Prostate gland (tissue), 2 donors: ENCODE measurements around the gene LARGE2. TPM values are rescaled to one million over a fixed set of nuclear protein-coding genes. Genes with fewer than 3 reads are reported as not detected.

Experiments used
- DNase-seq: peaks from one replicate; pipeline ENCODE4 v3.0.0-alpha.2; 2019; ENCODE audit warnings: low spot score
- H3K27ac ChIP-seq, 2 donors: fragments of 200-600 bp; sonication (generic); 2 replicates each; pipeline ENCODE4 v1.5.1; 2017 to 2019
- H3K27me3 ChIP-seq: fragments of 200-600 bp; sonication (generic); replicated peaks from 2 replicates; pipeline ENCODE4 v1.5.1; 2019; ENCODE audit not compliant: insufficient read depth
- H3K36me3 ChIP-seq, 2 donors: fragments of 200-600 bp; sonication (generic); 1 replicate in 1 of 2; 2 replicates in 1 of 2; pipeline versions ENCODE4 v1.5.1 to v1.8.1; 2017 to 2019
- H3K4me1 ChIP-seq: fragments of 200-600 bp; sonication (generic); replicated peaks from 2 replicates; pipeline ENCODE4 v1.5.1; 2019
- H3K4me3 ChIP-seq, 2 donors: fragments of 200-600 bp; sonication (generic); 2 replicates each; pipeline ENCODE4 v1.5.1; 2017 to 2019
- H3K9me3 ChIP-seq: fragments of 200-600 bp; sonication (generic); 2 replicates; pipeline ENCODE4 v1.5.1; 2017
- CTCF ChIP-seq, 4 experiments: fragments of 200-600 bp in 2 of 4; fragments of 450-650 bp in 2 of 4; sonication (generic) in 2 of 4; IDR thresholded peaks; 1 replicate in 3 of 4; 2 replicates in 1 of 4; pipeline ENCODE4 v1.5.1; 2016 to 2019; ENCODE audit warnings: antibody characterized with exemption in 4 of 4, mild to moderate bottlenecking in 2 of 4, moderate library complexity in 2 of 4
- POLR2A ChIP-seq: fragments of 450-650 bp; IDR thresholded peaks from one replicate; pipeline ENCODE4 v1.6.1; 2016; ENCODE audit warnings: antibody characterized with exemption, mild to moderate bottlenecking
- POLR2AphosphoS5 ChIP-seq: sonication (generic); formaldehyde crosslinking; IDR thresholded peaks from one replicate; pipeline ENCODE4 v1.6.1; 2017; ENCODE audit warnings: antibody characterized with exemption
- WGBS: methylation state at CpG from one replicate; pipeline ENCODE4 v1.1.5; 2018; 5-methylcytosine and 5-hydroxymethylcytosine counted together
- intact Hi-C: fragments of 100-400 bp; cut with DNase I; formaldehyde crosslinking; loops from one replicate; pipeline ENCODE4 v1.14.2; 2022
- total RNA-seq, 2 donors: library from RNA; depleted of rRNA; stranded (reverse); fragments of >200 nt; gene quantifications; one replicate each; pipeline ENCODE4 v1.1.0, GENCODE V29; 2016

LARGE2 gene
- total RNA-seq, 2 donors from 2014 or later = 20.2 to 33.6 TPM

DNA sequence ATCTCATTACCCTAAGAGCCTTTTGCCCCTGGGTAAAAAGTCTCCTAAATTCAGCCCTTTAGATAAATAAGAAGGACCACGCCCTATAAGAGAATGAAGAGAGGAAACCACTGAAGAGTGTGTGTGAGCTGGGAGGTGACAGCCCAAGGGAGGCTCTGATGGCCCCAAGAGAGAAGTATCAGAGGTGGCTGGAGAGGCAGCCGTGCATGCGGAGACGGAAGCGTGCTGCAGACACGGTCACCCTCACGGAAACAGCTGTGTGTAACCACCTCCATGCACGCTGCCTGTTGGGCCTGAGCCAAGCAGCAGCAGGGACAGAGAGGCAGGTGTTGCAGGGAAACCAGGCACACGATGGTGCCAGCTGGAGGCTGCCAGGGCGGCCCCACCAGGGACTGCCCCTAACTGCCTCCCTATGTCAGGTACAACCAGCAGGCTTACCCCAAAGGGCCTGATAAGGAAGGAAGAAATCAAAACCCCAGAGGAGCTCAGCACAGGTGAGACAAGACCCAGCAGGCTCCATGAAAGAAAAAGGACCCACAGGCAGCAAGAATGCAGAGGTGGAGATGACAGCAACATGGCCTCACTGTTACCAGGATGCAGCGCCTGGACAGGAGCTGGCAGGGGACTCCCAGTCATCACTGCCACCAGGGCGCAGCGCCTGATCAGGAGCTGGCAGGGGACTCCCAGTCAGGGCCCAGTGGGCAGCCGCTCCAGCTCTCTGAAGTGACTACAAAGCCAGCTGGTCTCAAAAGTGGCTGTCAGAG, 7.8 kb downstream of the LARGE2 start:
- no peak for DNase-seq
- H3K4me1 ChIP-seq = peaks cover 16% of the 10 kb centered on the region
- 39% methylated on average over 14 of the region's 14 CpGs for WGBS
- H3K27me3 ChIP-seq = no peaks in the 10 kb centered on the region
- no peaks in the 10 kb centered on the region for H3K36me3 ChIP-seq
- H3K9me3 ChIP-seq = no peaks in the 10 kb centered on the region
- peak overlapping the region; percentile 64 to 79 for H3K27ac ChIP-seq
- intact Hi-C loops = no loop called here
- TF ChIP-seq CTCF (IDR thresholded peaks at IDR 0.05) (no peak), POLR2A (no peak), POLR2AphosphoS5 (no peak)
- no peak overlapping the region for H3K4me3 ChIP-seq

GRCh38 chr11:45930951-45931570, 8.6 kb downstream of the LARGE2 start:
- peak; percentile 86 for DNase-seq
- Histone ChIP-seq H3K27me3 (no peaks in the 10 kb centered on the region), H3K36me3 (no peaks in the 10 kb centered on the region), H3K27ac (peak overlapping the region; percentile 64 to 79), H3K4me3 (peak overlapping the region in 1 of 2 donors; percentile 7), H3K4me1 (peaks cover 16% of the 10 kb centered on the region), H3K9me3 (no peaks in the 10 kb centered on the region)
- intact Hi-C loops = no loop called here
- WGBS = 55% methylated on average over 8 of the region's 8 CpGs
- TF ChIP-seq CTCF (IDR thresholded peaks at IDR 0.05) (no peak), POLR2AphosphoS5 (peak; percentile 75), POLR2A (no peak)

GRCh38 chr11:45931739-45932138, 9.3 kb downstream of the LARGE2 start:
- intact Hi-C loops = no loop called here
- peak overlapping the region in 1 of 2 donors; percentile 7 for H3K4me3 ChIP-seq

DNA sequence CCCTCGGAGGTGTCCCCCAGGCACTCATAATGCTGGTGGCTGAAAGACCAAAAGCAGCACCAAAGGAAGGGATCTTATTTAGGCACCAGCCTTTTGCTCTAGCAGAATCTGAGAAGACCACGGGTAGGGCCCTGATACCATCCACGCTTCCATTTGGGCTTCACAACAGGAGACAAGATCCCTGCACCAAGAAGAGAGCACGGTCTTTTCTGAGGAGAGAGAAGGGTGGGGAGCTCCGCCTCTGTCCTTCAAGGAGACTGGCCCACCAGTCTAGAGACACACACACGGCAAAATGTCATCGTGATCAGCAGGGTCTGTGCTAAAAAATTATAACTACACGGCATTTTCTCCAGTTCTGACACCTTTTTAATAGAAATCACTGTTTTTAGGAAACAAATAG, 9.8 kb downstream of the LARGE2 start:
- Histone ChIP-seq H3K4me3 (peak overlapping the region in 1 of 2 donors; percentile 7), H3K9me3 (no peaks in the 10 kb centered on the region), H3K36me3 (no peaks in the 10 kb centered on the region), H3K27me3 (no peaks in the 10 kb centered on the region), H3K27ac (peak overlapping the region; percentile 63 to 79), H3K4me1 (peaks cover 16% of the 10 kb centered on the region)
- intact Hi-C loops = no loop called here
- DNase-seq = no peak
- 50% methylated on average over 8 of the region's 8 CpGs for WGBS
- TF ChIP-seq POLR2AphosphoS5 = no peak
- no peak for TF ChIP-seq POLR2A
- no peak for TF ChIP-seq CTCF (IDR thresholded peaks at IDR 0.05)

More at GRCh38 chr11:45931739-45932138, 9.3 kb downstream of the LARGE2 start:
- WGBS = 63% methylated on average over 10 of the region's 10 CpGs
- Histone ChIP-seq H3K36me3 (no peaks in the 10 kb centered on the region), H3K27ac (peak overlapping the region; percentile 63 to 79), H3K4me1 (peaks cover 16% of the 10 kb centered on the region), H3K27me3 (no peaks in the 10 kb centered on the region), H3K9me3 (no peaks in the 10 kb centered on the region)
- no peak for TF ChIP-seq CTCF (IDR thresholded peaks at IDR 0.05)
- TF ChIP-seq POLR2AphosphoS5 = no peak
- TF ChIP-seq POLR2A = no peak
- no peak for DNase-seq
